RWPE2 (cell line): ENCODE data around the gene RPL5.

Experiments
- ATAC-seq: fragments of 200-7000 bp; cut with Tn5 transposase; 3 replicates; pipeline ENCODE4 v1.9.1; 2021; ENCODE audit warnings: low read depth
- DNase-seq: peaks from one replicate; pipeline ENCODE4 v3.0.0-alpha.2; 2020; ENCODE audit warnings: low spot score
- H3K27ac ChIP-seq: fragments of 450-650 bp; 2 replicates; pipeline ENCODE4 v1.5.1; 2017; ENCODE audit warnings: mild to moderate bottlenecking; ENCODE audit not compliant: poor library complexity, severe bottlenecking
- H3K27me3 ChIP-seq: fragments of 250-450 bp; sonication (Bioruptor Pico); 2 replicates; pipeline ENCODE4 v1.5.1; 2021; ENCODE audit warnings: mild to moderate bottlenecking, moderate library complexity; ENCODE audit not compliant: insufficient read depth, poor library complexity, severe bottlenecking
- H3K36me3 ChIP-seq: fragments of 250-450 bp; sonication (Bioruptor Pico); 2 replicates; pipeline ENCODE4 v1.5.1; 2020; ENCODE audit warnings: low read depth, mild to moderate bottlenecking, moderate library complexity
- H3K4me1 ChIP-seq: fragments of 250-450 bp; sonication (Bioruptor Pico); 2 replicates; pipeline ENCODE4 v1.5.1; 2021; ENCODE audit warnings: mild to moderate bottlenecking, moderate library complexity; ENCODE audit not compliant: insufficient read depth, poor library complexity, severe bottlenecking
- H3K4me3 ChIP-seq: fragments of 250-450 bp; sonication (Bioruptor Pico); 2 replicates; pipeline ENCODE4 v1.5.1; 2021; ENCODE audit warnings: mild to moderate bottlenecking, moderate library complexity; ENCODE audit not compliant: severe bottlenecking
- H3K9me3 ChIP-seq: fragments of 250-450 bp; sonication (Bioruptor Pico); 2 replicates; pipeline ENCODE4 v1.5.1; 2021; ENCODE audit warnings: mild to moderate bottlenecking, moderate library complexity; ENCODE audit not compliant: severe bottlenecking
- CTCF ChIP-seq: fragments of 450-650 bp; IDR thresholded peaks from one replicate; pipeline ENCODE4 v1.5.1; 2017; ENCODE audit warnings: mild to moderate bottlenecking, moderate library complexity; ENCODE audit not compliant: poor library complexity, severe bottlenecking

Gene RPL5

GRCh38 chr1:92786111-92786901, 45.5 kb upstream of the RPL5 start:
- H3K36me3 ChIP-seq, result no peaks in the 10 kb centered on the region
- no peak for DNase-seq
- no peak overlapping the region for H3K27ac ChIP-seq
- no peak for TF ChIP-seq CTCF
- H3K9me3 ChIP-seq, result no peaks in the 10 kb centered on the region
- no peaks in the 10 kb centered on the region for H3K4me1 ChIP-seq
- H3K4me3 ChIP-seq, result no peak overlapping the region
- no peak for ATAC-seq
- H3K27me3 ChIP-seq, result no peaks in the 10 kb centered on the region

GRCh38 chr1:92790081-92790480, 41.8 kb upstream of the RPL5 start:
- no peak overlapping the region for H3K4me3 ChIP-seq
- no peaks in the 10 kb centered on the region for H3K9me3 ChIP-seq
- H3K4me1 ChIP-seq, result no peaks in the 10 kb centered on the region
- DNase-seq, result no peak
- TF ChIP-seq CTCF, result no peak
- H3K36me3 ChIP-seq, result no peaks in the 10 kb centered on the region
- no peaks in the 10 kb centered on the region for H3K27me3 ChIP-seq
- ATAC-seq, result no peak
- no peak overlapping the region for H3K27ac ChIP-seq

- Histone ChIP-seq H3K9me3 (no peaks in the 10 kb centered on the region), H3K36me3 (no peaks in the 10 kb centered on the region), H3K27ac (no peak overlapping the region), H3K4me3 (no peak overlapping the region), H3K27me3 (no peaks in the 10 kb centered on the region), H3K4me1 (no peaks in the 10 kb centered on the region)
- no peak for TF ChIP-seq CTCF
- DNase-seq (no peak), ATAC-seq (no peak)
Observed at GRCh38 chr1:92790867-92791266, 41.0 kb upstream of the RPL5 start.

GRCh38 chr1:92791487-92792066, 40.3 kb upstream of the RPL5 start:
- ATAC-seq, result no peak
- no peaks in the 10 kb centered on the region for H3K36me3 ChIP-seq
- DNase-seq, result no peak
- no peaks in the 10 kb centered on the region for H3K9me3 ChIP-seq
- no peak overlapping the region for H3K4me3 ChIP-seq
- H3K27me3 ChIP-seq, result no peaks in the 10 kb centered on the region
- no peak overlapping the region for H3K27ac ChIP-seq
- no peak for TF ChIP-seq CTCF
- H3K4me1 ChIP-seq, result no peaks in the 10 kb centered on the region

- H3K4me1 ChIP-seq, result no peaks in the 10 kb centered on the region
- no peaks in the 10 kb centered on the region for H3K9me3 ChIP-seq
- H3K36me3 ChIP-seq, result no peaks in the 10 kb centered on the region
- no peaks in the 10 kb centered on the region for H3K27me3 ChIP-seq
- no peak overlapping the region for H3K4me3 ChIP-seq
- no peak for TF ChIP-seq CTCF
- ATAC-seq (peak; percentile 45; the same call in 2 of the 3 replicates), DNase-seq (no peak)
- H3K27ac ChIP-seq, result no peak overlapping the region
Observed at GRCh38 chr1:92792340-92792782, 39.5 kb upstream of the RPL5 start.
